GOT3 (cell line): ENCODE data around the gene ELFN2.

Experiments
- DNase-seq: peaks from one replicate; lab custom pipeline; 2025; ENCODE audit warnings: mixed read lengths; lab: John Stamatoyannopoulos, UW

ELFN2 gene

DNA sequence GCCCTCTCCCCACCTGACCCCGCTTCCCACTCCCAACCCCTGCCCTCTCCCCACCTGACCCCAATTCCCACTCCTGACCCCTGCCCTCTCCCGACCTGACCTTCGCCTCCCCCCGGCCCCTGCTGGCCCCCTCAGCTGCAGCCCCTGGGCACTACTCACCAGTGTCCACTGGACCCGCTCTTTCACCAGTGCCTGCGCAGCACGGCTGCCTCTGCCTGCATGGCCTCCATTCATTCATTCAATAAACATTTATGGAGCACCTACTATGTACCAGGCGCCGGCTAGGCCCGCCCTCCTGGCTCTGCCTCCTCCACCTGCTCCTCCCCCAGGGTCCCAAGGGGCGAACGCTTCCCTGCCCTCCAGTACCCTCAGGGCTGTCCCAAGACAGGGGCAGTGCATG lies 42.6 kb downstream of the ELFN2 start:
- no peak for DNase-seq

DNA sequence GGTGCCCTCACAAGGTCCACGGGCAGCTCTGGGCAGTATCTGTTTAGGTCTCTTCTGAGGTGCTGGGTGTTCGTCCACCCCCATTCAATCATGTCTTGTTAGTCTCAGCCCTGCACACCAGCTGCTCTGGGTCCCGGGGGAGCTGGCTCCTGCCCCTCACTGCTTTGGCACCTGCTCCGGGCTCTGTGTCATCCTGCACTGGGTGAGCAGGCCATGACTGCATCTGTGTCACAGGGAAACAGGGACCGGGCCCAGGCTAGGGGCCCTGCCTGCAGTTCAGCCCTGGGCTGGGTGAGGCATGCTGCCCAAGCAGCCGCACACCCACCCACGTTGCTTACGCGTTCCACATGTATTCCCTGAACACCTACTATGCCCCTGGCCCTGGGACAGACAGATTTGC lies 43.9 kb downstream of the ELFN2 start:
- no peak for DNase-seq

DNA sequence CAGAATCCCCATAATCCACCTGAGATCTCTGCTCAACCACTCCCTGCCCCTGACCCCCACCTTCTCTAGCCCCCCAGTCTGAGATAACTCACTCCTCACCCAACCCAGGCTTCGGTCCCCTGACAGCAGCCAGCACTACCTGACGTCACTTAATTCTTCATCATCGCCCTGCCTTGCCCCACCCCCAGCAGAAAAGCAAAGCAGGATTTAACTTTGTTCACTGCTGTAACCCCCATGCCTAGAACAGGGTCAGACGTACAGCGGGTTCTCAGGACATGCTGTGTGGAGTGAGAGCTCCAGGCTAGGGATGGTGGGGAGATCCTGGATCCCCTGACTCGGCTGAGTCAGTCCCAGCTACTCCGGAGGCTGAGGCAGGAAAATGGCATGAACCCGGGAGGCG lies 45.8 kb downstream of the ELFN2 start:
- no peak for DNase-seq

DNA sequence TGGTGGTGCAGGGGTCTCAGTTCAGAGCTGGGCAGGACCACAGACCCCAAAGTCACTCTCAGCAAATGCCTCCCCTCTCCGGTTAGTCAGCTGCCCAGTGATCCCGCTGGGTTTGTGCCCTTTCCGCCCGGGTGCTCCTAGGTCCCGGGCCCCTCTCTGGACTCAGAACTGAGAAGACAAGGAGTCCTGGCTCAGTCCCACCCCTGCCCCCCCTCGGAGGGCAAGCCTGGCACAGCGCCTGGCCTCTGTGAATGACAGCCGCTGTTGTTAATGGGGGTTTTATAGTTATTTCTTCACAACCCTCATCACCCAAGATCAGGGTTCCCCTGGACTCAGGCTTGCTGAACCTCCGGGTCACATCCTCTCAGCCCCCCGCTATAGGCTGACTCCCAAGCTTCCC lies 47.6 kb downstream of the ELFN2 start:
- DNase-seq, result no peak

DNA sequence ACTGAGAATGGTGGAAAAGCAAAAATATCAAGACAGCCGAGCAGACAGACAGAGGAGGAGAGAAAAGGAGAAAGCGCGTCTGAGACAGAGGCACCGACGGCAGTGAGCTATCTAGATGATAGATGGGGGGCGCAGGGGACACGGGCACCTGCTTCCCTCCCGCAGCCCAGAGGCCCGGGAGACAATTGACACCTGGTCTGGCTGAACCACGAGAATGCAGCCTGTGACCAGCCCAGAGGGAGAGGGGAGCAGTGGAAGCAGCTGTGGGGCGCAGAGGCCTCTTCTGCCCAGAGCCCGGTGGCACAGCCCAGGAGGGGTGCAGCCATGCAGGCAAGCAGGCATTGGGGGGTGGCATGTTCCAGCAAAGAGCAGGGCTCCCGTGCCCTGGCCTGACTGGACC lies 48.2 kb downstream of the ELFN2 start:
- no peak for DNase-seq

DNA sequence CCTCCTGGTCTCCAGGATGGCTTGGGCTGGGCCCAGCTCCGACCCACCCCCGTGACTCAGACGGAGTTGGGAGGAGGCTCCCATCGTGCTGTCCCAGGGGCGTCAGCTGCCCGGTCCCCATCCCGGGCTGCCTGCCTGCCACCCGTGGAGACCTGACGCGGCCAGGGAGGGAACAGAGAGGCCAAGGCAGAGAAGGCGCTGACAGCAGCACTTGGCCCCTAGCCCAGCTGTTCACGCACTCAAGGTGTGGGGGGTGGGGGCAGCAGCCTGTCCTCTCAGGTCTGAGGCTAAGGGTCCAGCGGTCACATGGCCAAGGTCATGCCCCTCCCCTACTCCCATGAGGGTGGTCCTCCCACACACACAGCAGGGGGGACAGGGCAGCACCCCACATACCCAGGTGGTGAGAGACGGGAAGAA lies 48.6 kb downstream of the ELFN2 start:
- no peak for DNase-seq

DNA sequence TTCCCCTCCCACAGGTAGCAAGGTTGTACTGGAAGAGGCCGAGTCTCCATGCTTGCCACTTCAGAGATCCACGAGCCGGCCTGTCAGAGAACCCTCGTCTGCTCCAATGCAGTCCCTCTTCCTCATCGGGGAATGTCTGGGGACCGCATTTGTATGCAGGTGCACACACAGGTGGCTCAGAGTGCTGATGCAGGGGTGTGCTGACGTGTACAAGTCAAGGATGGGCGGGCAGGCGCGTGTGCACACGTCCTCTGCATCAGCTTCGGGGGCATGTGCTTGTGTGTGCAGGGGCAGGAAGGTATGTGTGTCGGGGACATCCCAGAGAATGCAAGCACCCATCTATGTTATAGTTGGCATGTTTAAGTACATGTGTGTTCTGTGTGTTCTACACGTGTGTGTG lies 49.4 kb downstream of the ELFN2 start:
- DNase-seq, result no peak

DNA sequence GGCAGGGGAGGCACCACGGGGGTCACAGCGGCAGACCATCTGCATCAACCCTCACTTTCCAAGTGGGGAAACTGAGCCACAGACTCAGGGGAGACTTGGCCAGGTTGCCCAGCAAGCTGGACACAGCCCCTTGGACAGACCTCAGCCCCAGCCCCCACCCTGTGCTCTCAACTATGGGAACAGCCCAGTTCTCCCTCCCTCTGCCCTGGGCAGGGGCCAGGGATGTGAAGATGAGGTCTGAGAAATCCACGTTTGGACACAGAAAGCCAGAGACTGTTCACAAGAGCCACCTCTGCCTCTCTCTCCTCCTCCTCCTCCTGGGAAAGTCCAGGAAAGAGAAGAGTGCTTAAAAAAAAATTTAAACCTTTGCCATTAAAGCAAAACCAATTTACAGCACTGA lies 50.1 kb downstream of the ELFN2 start:
- DNase-seq, result no peak

DNA sequence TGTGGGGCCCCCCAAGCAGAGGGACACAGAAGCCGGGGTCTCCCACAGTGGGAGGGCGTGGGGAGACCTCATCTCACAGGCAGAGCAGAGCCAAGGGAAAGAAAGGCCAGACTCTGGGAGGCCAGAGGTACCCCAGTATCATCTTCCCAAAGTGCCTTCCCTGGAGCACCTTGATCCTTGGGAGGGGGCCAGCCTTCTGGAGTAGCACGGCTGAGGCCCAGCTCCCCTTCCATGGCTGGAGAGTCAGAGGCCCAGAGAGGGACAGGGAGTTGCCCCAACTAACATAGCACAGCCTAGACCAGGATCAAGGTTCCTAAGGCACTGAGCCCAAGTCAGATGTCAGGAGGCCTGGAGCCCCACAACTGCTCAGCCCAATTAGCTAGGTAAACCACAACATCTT lies 50.6 kb downstream of the ELFN2 start:
- no peak for DNase-seq

DNA sequence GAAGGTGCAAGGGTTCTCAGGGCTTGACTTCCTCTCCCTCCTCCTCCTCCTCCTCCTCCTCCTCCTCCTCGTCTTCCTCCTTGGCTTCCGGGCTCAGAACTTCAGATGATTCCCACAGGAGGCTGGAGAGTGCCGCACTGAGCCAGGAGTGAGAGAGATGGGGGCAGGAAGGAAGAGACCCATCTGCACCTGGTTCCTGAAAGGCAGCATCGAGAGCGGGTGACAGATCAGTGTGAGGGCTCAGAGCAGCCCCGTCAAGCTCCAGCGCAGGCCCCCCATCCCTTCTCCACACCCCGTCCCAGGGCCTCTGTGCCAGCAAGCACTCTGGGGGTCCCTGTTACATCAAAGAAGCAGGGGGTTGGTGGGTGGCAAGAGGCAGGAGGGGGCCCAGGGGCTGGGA lies 51.5 kb downstream of the ELFN2 start:
- DNase-seq, result no peak

DNA sequence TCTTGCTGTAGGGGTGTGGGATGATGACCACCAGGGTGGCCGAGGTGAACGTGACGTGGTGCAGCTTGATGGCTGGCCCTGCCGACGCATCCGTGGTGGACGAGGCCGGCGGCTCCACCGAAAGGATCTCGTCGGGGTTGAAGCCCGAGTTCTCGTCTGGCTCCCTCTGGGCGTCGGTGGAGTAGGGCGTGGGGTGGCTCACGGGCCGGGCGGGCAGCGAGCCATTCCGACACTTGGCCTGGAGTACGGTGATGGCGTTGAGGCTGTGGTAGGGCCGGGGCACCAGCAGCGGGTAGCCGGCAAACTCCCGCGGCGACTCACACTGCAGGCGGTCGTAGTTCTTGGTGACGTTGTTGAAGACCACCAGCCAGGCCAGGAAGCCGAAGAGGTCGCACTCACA lies 52.7 kb downstream of the ELFN2 start:
- no peak for DNase-seq

DNA sequence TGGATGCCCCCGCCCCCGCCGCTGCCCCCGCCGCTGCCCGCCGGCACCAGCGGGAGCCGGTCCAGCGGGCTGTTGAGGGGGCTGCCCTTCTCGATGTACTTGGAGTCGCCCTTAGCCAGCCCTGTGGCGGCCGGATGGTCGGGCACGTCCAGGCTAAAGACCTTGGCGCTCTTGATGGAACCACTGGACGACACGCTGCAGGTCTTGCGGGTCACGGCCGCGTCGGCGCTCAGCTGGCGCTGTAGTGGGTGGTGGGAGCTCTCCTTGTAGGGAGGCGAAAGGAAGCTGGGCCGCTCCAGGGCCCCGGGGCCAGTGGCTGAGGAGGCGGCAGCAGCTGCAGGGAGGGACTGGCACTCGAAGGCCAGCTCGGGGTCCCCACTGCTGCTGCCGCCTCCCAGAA lies 53.8 kb downstream of the ELFN2 start:
- no peak for DNase-seq

DNA sequence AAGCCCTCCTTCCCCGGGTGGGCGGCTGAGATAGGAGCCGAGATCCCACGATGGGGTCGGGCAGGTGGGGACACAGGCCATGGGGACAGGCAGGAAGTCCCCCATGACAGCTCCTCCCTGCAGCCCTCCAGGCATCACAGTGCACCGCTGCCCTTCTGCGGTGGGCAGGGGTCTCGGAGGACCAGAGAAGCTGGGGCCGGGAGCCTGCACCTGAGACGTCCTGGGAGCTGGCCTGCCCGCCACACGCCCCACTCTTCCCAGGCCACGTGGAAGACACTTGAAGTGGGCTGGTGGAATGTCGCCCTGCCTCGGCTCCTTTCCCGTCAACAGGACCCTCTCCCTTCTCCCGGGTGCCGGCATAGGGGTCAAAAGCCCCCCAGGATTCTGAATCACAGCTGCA lies 55.4 kb downstream of the ELFN2 start:
- no peak for DNase-seq

DNA sequence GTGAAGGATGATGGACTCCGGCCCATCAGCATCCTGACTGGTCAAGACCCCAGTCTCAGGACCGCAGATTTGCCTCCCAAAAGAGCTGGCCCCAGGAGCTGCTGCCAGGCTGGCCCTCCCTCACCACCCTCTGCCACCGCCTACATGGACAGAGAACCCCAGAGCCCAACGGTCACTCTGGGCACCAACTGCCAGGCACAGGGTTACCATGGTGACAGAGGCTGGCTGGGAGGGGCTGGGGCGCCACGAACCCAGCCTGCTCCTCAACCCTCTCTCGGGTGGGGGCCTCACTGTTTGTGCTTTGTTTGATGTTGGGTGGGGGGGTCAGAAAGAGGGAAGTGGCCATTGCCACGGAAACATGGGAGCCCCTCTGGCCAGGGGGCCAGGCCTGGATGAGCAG lies 55.8 kb downstream of the ELFN2 start:
- DNase-seq, result no peak

DNA sequence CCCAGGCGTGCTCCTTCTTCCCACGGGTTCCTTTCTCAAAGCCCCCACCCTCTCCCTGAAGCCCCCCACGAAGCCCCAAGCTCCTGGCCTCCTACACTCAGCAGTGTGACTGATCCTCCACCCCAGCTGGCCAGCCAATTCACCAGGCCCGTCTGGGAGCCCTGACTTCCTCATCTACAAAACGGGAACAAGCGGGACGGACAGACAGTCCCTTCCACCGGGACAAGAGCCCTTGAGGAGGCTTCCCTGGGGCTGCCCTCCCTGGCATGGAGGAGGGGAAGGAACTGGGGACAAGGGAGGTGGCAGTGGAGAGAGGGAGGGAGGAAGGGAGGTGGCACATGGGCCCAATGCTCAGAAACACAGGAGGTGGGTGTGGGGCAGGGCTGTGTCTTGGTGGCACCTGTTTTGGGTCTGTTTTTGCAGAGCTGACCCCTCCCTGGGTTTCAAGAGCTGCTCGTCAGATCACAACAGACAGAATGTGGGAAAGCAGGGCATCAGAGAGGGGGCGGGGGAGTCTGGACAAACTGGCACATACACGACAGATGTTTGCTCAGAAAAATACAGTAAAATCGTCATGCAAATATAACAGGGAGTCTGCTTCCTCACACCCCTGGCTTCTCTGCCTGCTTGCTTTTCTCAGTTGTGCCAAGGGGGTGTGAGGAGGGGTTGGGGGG lies 56.8 kb downstream of the ELFN2 start:
- no peak for DNase-seq

DNA sequence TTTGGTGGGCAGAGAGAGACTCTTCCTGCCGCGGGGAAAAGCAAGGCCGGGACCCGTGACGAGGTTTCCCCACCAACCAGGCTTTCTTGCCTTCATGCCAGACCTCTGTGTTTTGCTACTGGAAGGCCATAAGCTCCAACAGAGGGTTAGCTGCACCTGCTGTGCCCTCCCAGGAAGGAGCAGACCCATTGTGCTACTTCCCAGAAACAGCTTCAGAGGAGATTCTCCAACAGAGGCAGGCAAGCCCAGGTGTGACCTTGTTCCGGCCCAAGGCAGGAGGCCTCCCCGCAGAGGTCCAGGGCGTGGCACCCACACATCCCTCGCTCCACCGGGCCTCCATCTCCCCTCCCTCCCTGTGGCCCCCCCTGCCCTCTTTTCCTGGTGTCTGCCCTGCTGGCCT lies 57.8 kb downstream of the ELFN2 start:
- DNase-seq, result no peak

DNA sequence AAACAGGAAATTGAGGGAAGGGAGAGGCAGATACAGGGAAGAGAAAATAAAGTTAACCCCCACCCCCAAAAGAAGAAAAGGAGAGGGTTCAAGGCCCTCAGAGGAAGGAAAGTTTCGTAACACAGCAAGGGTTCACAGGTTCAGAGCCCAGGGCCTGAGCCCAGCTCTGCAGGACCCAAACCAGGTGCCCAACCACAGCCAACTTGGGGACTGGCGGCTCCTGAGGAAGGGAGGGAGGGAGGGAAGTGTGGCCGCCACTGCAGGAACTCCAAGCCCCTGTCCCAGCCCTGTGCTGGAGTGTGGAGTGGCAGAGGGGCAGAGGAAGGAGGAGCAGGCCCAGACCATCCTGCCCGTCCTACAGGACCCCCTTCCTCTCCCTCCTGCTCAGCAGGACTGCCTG lies 59.2 kb downstream of the ELFN2 start:
- no peak for DNase-seq

DNA sequence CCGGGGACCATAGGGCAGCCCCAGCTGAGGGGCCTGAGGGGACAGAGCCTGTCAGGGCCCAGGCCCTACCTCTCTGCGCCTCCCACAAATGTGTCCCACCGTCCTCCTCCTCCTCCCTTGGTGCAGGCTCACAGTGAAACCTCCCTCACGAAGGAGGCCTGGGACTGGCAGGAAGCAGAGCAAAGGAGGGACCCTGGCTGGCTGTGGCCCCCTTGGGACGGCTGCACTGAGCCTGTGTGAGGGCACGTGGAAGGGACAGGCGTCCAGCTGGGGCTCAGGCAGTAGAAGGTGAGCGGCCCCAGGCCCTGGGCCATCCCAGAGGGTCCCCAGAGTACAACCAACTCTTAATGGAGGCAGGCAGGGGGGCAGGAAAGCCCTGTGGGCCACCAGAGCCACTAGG lies 60.7 kb downstream of the ELFN2 start:
- DNase-seq, result no peak

DNA sequence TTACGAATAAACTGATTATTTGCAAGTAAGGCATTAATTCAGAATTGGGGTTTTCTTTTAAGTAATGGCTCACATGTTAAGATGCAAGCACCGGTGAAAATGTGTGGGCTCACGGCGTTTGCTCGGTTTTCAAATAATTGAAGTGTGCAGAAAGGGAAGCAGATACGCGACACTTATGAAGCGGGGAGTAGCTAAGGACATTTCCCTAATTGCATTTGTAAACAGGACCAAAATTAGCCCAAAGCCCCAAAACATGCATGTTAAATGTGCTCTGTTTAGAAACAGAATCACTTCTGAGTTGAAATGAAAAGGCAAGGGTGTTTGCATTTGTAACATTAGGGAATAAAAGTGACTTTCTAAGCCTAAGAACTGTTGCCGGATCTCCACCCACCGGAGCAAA lies 61.3 kb downstream of the ELFN2 start:
- no peak for DNase-seq

DNA sequence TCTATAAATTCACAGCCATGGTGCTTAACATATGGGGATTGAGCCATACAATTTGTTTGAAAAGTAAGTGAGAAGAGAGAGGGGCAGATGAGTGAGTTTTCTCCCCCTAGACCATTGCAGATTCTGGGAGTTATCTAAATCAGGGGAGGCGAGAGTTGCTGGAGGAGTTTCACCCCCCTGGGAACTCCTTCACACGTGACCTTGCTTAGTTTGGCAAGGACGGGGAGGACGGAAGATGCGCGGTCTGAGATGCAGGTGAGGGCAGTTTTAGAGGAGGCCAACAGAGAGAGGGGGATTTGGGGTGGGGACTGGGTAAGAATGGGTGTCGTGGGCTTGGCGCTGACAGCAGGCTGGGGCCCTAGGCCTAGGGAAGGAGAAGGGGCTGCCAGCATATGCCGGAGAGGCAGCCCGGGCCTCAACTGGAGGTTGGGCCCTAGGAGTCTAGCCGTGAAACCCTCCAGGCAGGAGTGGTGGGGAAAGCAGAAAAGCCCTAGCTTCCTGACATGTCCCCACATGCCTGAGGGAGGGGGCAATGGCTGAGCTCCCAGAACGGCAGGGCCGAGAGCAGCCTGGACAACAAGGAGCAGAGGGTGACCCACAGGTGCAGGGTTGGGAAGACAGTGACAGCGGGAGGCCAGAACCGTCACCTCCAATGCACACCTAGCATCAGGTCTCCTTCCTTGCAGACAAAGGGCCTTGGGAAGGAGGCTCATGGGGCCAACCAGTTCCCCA lies 63.9 kb downstream of the ELFN2 start:
- DNase-seq, result no peak

DNA sequence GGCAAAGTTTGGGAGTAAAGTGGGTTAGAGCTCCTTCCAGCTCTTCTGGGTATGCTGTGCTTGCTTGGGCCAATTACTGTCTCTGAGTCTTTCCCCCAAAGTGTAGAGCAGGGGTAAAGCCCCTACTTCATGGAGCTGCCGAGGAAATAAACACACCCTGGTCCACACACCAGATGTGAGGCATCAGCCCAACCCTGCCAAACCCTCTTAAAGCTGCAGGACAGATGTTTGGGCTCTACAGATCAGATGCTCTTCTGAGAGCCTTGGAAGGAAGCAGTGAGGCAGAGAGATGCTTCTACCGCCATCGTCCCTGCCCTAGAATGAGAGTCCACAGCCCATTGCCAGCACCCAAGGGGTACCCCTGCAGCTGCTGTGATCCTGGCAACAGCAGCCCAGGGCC lies 64.7 kb downstream of the ELFN2 start:
- no peak for DNase-seq

DNA sequence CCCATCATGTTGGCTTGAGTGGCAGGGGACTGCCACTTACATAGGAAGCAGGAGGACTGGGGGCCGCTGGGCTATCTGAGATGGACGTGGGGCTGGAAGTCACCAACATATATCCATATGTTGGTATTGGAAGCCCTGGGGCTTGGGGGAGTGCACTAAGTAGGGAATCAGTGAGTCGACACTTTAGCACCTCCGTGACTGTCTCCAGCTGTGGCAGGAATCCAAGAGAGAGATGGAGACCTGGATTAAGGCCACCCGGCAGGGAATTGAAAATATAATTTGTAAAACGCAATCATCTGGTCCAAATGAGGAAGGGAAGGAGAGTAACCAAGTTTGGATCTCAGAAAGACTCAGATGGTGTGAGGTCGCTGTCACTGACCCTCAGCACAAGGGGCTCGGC lies 68.4 kb downstream of the ELFN2 start:
- DNase-seq, result no peak

DNA sequence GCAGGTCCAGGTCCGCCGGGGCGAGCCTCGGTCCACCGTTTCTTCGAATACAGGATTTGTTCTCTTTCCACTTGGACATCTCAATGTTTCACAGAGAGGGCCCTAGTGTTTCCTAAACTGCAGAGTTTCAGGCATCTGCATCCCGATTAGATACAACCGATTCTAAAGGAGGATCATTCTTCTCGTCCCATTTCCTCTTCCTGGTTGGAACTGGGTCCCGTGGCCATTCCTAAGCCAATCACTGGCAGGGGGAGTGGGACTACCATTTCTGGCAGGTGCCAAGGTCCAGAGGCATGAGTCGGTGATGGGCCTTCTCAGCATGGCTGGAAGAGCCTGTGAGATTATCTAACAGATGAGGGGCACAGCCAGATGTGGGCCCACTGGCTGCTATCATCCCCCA lies 68.9 kb downstream of the ELFN2 start:
- no peak for DNase-seq

DNA sequence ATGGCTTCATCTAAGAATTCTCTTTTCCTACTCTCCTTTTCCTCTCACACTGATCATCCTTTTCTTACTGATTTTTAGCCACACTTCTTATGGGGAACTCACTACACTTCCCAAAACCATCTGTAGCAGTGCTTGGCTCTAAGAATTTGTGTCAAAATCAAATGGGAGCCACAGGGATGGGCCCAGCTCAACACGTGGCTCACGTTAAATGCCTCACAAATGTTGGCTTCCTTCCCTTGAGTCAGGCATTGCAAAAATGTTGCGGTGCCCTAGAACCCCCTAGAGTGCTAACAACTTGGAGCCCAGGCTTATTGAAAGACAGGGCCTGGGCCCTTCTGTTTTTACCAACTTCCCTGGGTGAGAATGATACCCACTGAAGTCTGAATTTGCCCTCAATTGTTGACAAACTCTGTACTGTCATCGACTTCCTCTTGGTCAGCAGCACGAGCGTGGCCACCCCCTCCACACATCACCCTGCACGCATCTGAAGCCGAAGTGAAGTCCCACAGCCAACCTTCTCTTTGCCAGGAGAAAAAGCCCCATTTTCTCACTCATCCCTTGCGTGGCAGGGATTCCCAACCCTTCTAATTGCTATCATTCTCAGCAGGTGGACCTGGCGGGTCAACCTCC lies 69.7 kb downstream of the ELFN2 start:
- no peak for DNase-seq
